SU-DHL-6 (cell line): Measurements from ENCODE around the gene UBAC2.

Experiments
- H2AFZ ChIP-seq: fragments of 200-600 bp; sonication (generic); 2 replicates; pipeline ENCODE4 v1.6.1; 2014; ENCODE audit warnings: low read depth, mild to moderate bottlenecking, moderate library complexity, mixed read lengths, antibody characterized with exemption, low read length; ENCODE audit not compliant: severe bottlenecking
- H3F3A ChIP-seq: fragments of 200-600 bp; shearing (Covaris generic); 2 replicates; pipeline ENCODE4 v1.6.0; 2016; ENCODE audit warnings: antibody characterized with exemption, mild to moderate bottlenecking; ENCODE audit not compliant: insufficient read depth
- H3K27ac ChIP-seq: fragments of 200-600 bp; sonication (generic); 2 replicates; pipeline ENCODE4 v1.5.1; 2016; ENCODE audit warnings: low read depth, mild to moderate bottlenecking, low read length, moderate library complexity, mixed read lengths
- H3K27me3 ChIP-seq: fragments of 200-600 bp; sonication (generic), shearing (Covaris generic); 2 replicates; pipeline ENCODE4 v1.6.0; 2014; ENCODE audit warnings: mild to moderate bottlenecking, low read length
- H3K36me3 ChIP-seq: fragments of 200-600 bp; sonication (generic); 2 replicates; pipeline ENCODE4 v1.6.1; 2014; ENCODE audit warnings: mild to moderate bottlenecking, low read length, mixed read lengths
- H3K4me2 ChIP-seq: fragments of 300-600, 200-600 bp; shearing (Covaris generic), sonication (generic); 2 replicates; pipeline ENCODE4 v1.6.0; 2014; ENCODE audit warnings: low read length, low read depth, mild to moderate bottlenecking; ENCODE audit not compliant: poor library complexity, severe bottlenecking
- H3K4me3 ChIP-seq: fragments of 200-600 bp; sonication (generic); 2 replicates; pipeline ENCODE4 v1.5.1; 2014; ENCODE audit warnings: antibody characterized with exemption, low read length, mild to moderate bottlenecking, mixed read lengths; ENCODE audit not compliant: insufficient read depth, poor library complexity, severe bottlenecking
- H3K79me2 ChIP-seq: fragments of 200-600 bp; sonication (generic); 2 replicates; pipeline ENCODE4 v1.6.1; 2014; ENCODE audit warnings: mild to moderate bottlenecking, low read length, moderate library complexity; ENCODE audit not compliant: insufficient read depth
- H3K9ac ChIP-seq: fragments of 200-600 bp; sonication (generic); 2 replicates; pipeline ENCODE4 v1.7.0; 2014; ENCODE audit warnings: mild to moderate bottlenecking, low read length
- H3K9me2 ChIP-seq: fragments of 200-600 bp; sonication (generic); replicated peaks from 2 replicates; pipeline ENCODE4 v1.6.1; 2014; ENCODE audit warnings: low read length; ENCODE audit not compliant: insufficient read depth
- H3K9me3 ChIP-seq: fragments of 200-600 bp; sonication (generic); 2 replicates; pipeline ENCODE4 v1.6.1; 2014; ENCODE audit warnings: low read length, mixed read lengths; ENCODE audit not compliant: insufficient read depth
- H4K20me1 ChIP-seq: fragments of 200-600 bp; sonication (generic); 2 replicates; pipeline ENCODE4 v1.6.1; 2014; ENCODE audit warnings: low read depth, mild to moderate bottlenecking, antibody characterized with exemption, low read length, moderate library complexity, mixed read lengths
- EZH2phosphoT487 ChIP-seq: fragments of 200-600 bp; sonication (generic), shearing (Covaris generic); conservative IDR thresholded peaks from 2 replicates; pipeline ENCODE4 v1.6.1; 2018; ENCODE audit warnings: mild to moderate bottlenecking, antibody characterized with exemption, low read length, moderate library complexity, mixed read lengths
- TF ChIP-seq, protein P1 (sequence below): fragments of 200-600 bp; sonication (generic); IDR thresholded peaks from one replicate; pipeline ENCODE4 v1.5.1; 2017; ENCODE audit warnings: antibody characterized with exemption, mild to moderate bottlenecking, low read length, moderate library complexity; ENCODE audit not compliant: insufficient read depth, poor library complexity, severe bottlenecking

Gene UBAC2

DNA sequence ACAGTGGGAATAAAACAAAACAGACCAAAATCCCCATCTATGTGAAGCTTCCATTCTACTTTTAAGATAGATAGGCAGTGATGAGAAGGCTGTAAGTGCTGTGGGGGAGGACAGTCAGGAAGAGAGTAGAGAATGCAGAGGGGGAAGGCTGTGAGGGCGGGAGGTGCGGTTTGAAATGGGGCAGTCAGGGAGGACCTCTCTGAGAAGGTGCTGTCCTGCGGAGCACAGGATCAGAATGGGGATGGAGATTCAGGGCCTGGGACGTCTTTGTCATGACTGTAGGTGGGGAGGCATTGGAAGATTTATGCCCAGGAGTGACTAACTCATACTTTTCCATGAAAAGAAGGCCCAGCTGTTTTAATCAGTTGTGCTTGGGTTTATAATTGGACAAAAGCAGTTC is 110.5 kb downstream of the UBAC2 start:
- H3K27ac ChIP-seq: no peak overlapping the region
- no peaks in the 10 kb centered on the region for H3F3A ChIP-seq
- no peaks in the 10 kb centered on the region for H3K27me3 ChIP-seq
- H3K9ac ChIP-seq: no peak overlapping the region
- no peaks in the 10 kb centered on the region for H3K9me2 ChIP-seq
- H3K4me2 ChIP-seq: no peak overlapping the region
- no peaks in the 10 kb centered on the region for H3K79me2 ChIP-seq
- H3K4me3 ChIP-seq: no peak overlapping the region
- no peak overlapping the region for H2AFZ ChIP-seq
- no peaks in the 10 kb centered on the region for H3K9me3 ChIP-seq
- TF ChIP-seq, protein P1, sequence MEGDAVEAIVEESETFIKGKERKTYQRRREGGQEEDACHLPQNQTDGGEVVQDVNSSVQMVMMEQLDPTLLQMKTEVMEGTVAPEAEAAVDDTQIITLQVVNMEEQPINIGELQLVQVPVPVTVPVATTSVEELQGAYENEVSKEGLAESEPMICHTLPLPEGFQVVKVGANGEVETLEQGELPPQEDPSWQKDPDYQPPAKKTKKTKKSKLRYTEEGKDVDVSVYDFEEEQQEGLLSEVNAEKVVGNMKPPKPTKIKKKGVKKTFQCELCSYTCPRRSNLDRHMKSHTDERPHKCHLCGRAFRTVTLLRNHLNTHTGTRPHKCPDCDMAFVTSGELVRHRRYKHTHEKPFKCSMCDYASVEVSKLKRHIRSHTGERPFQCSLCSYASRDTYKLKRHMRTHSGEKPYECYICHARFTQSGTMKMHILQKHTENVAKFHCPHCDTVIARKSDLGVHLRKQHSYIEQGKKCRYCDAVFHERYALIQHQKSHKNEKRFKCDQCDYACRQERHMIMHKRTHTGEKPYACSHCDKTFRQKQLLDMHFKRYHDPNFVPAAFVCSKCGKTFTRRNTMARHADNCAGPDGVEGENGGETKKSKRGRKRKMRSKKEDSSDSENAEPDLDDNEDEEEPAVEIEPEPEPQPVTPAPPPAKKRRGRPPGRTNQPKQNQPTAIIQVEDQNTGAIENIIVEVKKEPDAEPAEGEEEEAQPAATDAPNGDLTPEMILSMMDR: no peak
- no peak for TF ChIP-seq EZH2phosphoT487
- H4K20me1 ChIP-seq: no peaks in the 10 kb centered on the region
- H3K36me3 ChIP-seq: no peaks in the 10 kb centered on the region

GRCh38 chr13:99311748-99312492 is 111.3 kb downstream of the UBAC2 start:
- no peaks in the 10 kb centered on the region for H3K79me2 ChIP-seq
- H3F3A ChIP-seq: no peaks in the 10 kb centered on the region

GRCh38 chr13:99312493-99312883 is 111.8 kb downstream of the UBAC2 start:
- TF ChIP-seq, protein P1: no peak
- TF ChIP-seq EZH2phosphoT487: no peak
- Histone ChIP-seq H4K20me1 (no peaks in the 10 kb centered on the region), H3K9me2 (no peaks in the 10 kb centered on the region), H3K27me3 (no peaks in the 10 kb centered on the region), H2AFZ (no peak overlapping the region), H3K27ac (no peak overlapping the region), H3K9ac (no peak overlapping the region), H3K4me2 (no peak overlapping the region), H3F3A (no peaks in the 10 kb centered on the region), H3K36me3 (no peaks in the 10 kb centered on the region), H3K9me3 (no peaks in the 10 kb centered on the region), H3K4me3 (no peak overlapping the region), H3K79me2 (no peaks in the 10 kb centered on the region)

More at GRCh38 chr13:99311748-99312492, 111.3 kb downstream of the UBAC2 start:
- Histone ChIP-seq H4K20me1 (no peaks in the 10 kb centered on the region), H3K9ac (no peak overlapping the region), H3K4me3 (no peak overlapping the region), H3K9me3 (no peaks in the 10 kb centered on the region), H3K9me2 (no peaks in the 10 kb centered on the region), H3K4me2 (no peak overlapping the region), H3K27me3 (no peaks in the 10 kb centered on the region), H3K27ac (no peak overlapping the region), H3K36me3 (no peaks in the 10 kb centered on the region), H2AFZ (no peak overlapping the region)
- no peak for TF ChIP-seq EZH2phosphoT487
- TF ChIP-seq, protein P1: no peak
